IMR-90 (cell line): ENCODE results near the gene COLQ. TPM values are rescaled to one million over a fixed set of nuclear protein-coding genes. Genes with fewer than 3 reads are reported as not detected.
"Not testable (repeated sequence)": the region's sequence is repeated elsewhere in the genome, so short reads cannot be mapped to it uniquely, and the experiment has no call there.

Experiments
- ATAC-seq: fragments of 200-7000 bp; cut with Tn5 transposase; 2 replicates; pipeline ENCODE4 v1.9.1; 2020; ENCODE audit warnings: low read depth, mild to moderate bottlenecking, moderate library complexity
- BruUV-seq: library from RNA; stranded (reverse); fragments of 400-500 nt; replicated peaks from 2 replicates; lab custom pipeline; 2021; lab: Mats Ljungman, UMichigan
- CTCF ChIA-PET: fragments of 300-600 bp; formaldehyde crosslinking; extraction: SDS; loops from one replicate; lab custom pipeline; 2021; ENCODE audit warnings: antibody characterized with exemption; lab: Yijun Ruan, JAX
- POLR2A ChIA-PET: fragments of 300-600 bp; sonication (Branson Sonifier 250); formaldehyde crosslinking; loops from one replicate; lab custom pipeline; 2022; ENCODE audit warnings: antibody characterized with exemption; ENCODE audit not compliant: unreplicated experiment; lab: Charles Lee
- DNase-seq: peaks from one replicate; pipeline ENCODE4 v3.0.0; 2013
- H2AFZ ChIP-seq: replicated peaks from 2 replicates; pipeline ENCODE3; 2013; ENCODE audit warnings: low read length, mild to moderate bottlenecking; ENCODE audit not compliant: poor library complexity
- H2AK5ac ChIP-seq: 2 replicates; pipeline ENCODE4 v1.6.1; 2013; ENCODE audit warnings: low read depth, low read length, inconsistent platforms
- H2AK9ac ChIP-seq: replicated peaks from 2 replicates; pipeline ENCODE3; 2013; ENCODE audit warnings: mild to moderate bottlenecking, low read depth, low read length, moderate library complexity; ENCODE audit not compliant: poor library complexity
- H2BK120ac ChIP-seq: 2 replicates; pipeline ENCODE4 v1.6.1; 2013; ENCODE audit warnings: low read depth, low read length, inconsistent platforms
- H2BK15ac ChIP-seq: 3 replicates; pipeline ENCODE4 v1.6.1; 2013; ENCODE audit warnings: low read depth, low read length, inconsistent platforms
- H2BK20ac ChIP-seq: 2 replicates; pipeline ENCODE4 v1.6.1; 2013; ENCODE audit warnings: low read depth, mild to moderate bottlenecking, inconsistent platforms, low read length, moderate library complexity
- H2BK5ac ChIP-seq: 2 replicates; pipeline ENCODE4 v1.6.1; 2013; ENCODE audit warnings: mild to moderate bottlenecking, low read depth, low read length, inconsistent platforms; ENCODE audit not compliant: poor library complexity, severe bottlenecking
- H3K14ac ChIP-seq: replicated peaks from 2 replicates; pipeline ENCODE4 v1.6.1; 2013; ENCODE audit warnings: low read depth, low read length, inconsistent platforms
- H3K18ac ChIP-seq: 2 replicates; pipeline ENCODE4 v1.6.1; 2013; ENCODE audit warnings: low read depth, low read length, control low read depth
- H3K23ac ChIP-seq: 2 replicates; pipeline ENCODE4 v1.6.1; 2013; ENCODE audit warnings: low read depth, low read length, inconsistent platforms
- H3K27ac ChIP-seq: 2 replicates; pipeline ENCODE4 v1.5.1; 2013; ENCODE audit warnings: mild to moderate bottlenecking, control low read depth, low read length; ENCODE audit not compliant: insufficient read depth
- H3K27me3 ChIP-seq: 2 replicates; pipeline ENCODE4 v1.6.1; 2013; ENCODE audit warnings: low read length; ENCODE audit not compliant: control insufficient read depth, insufficient read depth
- H3K36me3 ChIP-seq: 2 replicates; pipeline ENCODE4 v1.6.1; 2013; ENCODE audit warnings: low read length, mixed read lengths; ENCODE audit not compliant: control insufficient read depth, insufficient read depth
- H3K4ac ChIP-seq: 2 replicates; pipeline ENCODE4 v1.6.1; 2013; ENCODE audit warnings: low read depth, low read length, inconsistent platforms
- H3K4me1 ChIP-seq: 2 replicates; pipeline ENCODE4 v1.6.1; 2013; ENCODE audit warnings: low read length, mixed read lengths; ENCODE audit not compliant: control insufficient read depth, insufficient read depth
- H3K4me2 ChIP-seq: 2 replicates; pipeline ENCODE4 v1.6.1; 2013; ENCODE audit warnings: low read depth, mild to moderate bottlenecking, control low read depth, low read length, moderate library complexity
- H3K4me3 ChIP-seq: 2 replicates; pipeline ENCODE4 v1.5.1; 2013; ENCODE audit warnings: low read depth, mild to moderate bottlenecking, control low read depth, low read length, moderate library complexity; ENCODE audit not compliant: insufficient read depth
- H3K56ac ChIP-seq: 2 replicates; pipeline ENCODE4 v1.6.1; 2013; ENCODE audit warnings: low read length, inconsistent platforms; ENCODE audit not compliant: insufficient read depth; ENCODE audit errors: extremely low read depth
- H3K79me1 ChIP-seq, 2 experiments: 2 replicates each; pipeline ENCODE4 v1.6.1; 2013; ENCODE audit warnings: low read length in 2 of 2, inconsistent platforms in 1 of 2, low read depth in 1 of 2
- H3K9ac ChIP-seq: 2 replicates; pipeline ENCODE4 v1.6.1; 2013; ENCODE audit warnings: low read depth, low read length, control low read depth
- H3K9me1 ChIP-seq: 2 replicates; pipeline ENCODE4 v1.6.1; 2013; ENCODE audit warnings: low read length, inconsistent platforms; ENCODE audit not compliant: insufficient read depth
- H3K9me3 ChIP-seq: 2 replicates; pipeline ENCODE4 v1.6.1; 2013; ENCODE audit warnings: low read length; ENCODE audit not compliant: control insufficient read depth, insufficient read depth
- H4K20me1 ChIP-seq: 2 replicates; pipeline ENCODE4 v1.6.1; 2013; ENCODE audit warnings: low read length, inconsistent platforms; ENCODE audit not compliant: insufficient read depth
- H4K5ac ChIP-seq: 2 replicates; pipeline ENCODE4 v1.6.1; 2013; ENCODE audit warnings: mild to moderate bottlenecking, low read depth, low read length, control low read depth
- H4K8ac ChIP-seq, 2 experiments: 2 replicates each; pipeline ENCODE4 v1.6.1; 2013; ENCODE audit warnings: low read depth in 2 of 2, low read length in 2 of 2, control low read depth in 1 of 2, inconsistent platforms in 1 of 2
- H4K91ac ChIP-seq: 2 replicates; pipeline ENCODE4 v1.6.1; 2013; ENCODE audit warnings: low read depth, low read length, inconsistent platforms; ENCODE audit not compliant: insufficient read depth
- BHLHE40 ChIP-seq: fragments of 150-350 bp; IDR thresholded peaks from 2 replicates; pipeline ENCODE4 v1.6.1; 2016; ENCODE audit warnings: mild to moderate bottlenecking, low read depth, low read length
- CEBPB ChIP-seq: IDR thresholded peaks from 2 replicates; pipeline ENCODE4 v1.6.1; 2012; ENCODE audit warnings: low read depth, low read length, improper control_type of control experiment
- FOS ChIP-seq: fragments of 150-350 bp; IDR thresholded peaks from 2 replicates; pipeline ENCODE4 v1.6.1; 2016; ENCODE audit warnings: low read depth, low read length
- MAZ ChIP-seq: IDR thresholded peaks from 2 replicates; pipeline ENCODE4 v1.6.1; 2012; ENCODE audit warnings: low read depth, mild to moderate bottlenecking, low read length, improper control_type of control experiment, moderate library complexity, borderline replicate concordance
- NFE2L2 ChIP-seq: fragments of 150-350 bp; IDR thresholded peaks from 2 replicates; pipeline ENCODE4 v1.6.1; 2016; ENCODE audit warnings: low read depth, mild to moderate bottlenecking, low read length
- RFX5 ChIP-seq: IDR thresholded peaks from 2 replicates; pipeline ENCODE4 v1.8.0; 2012; ENCODE audit warnings: low read depth, mild to moderate bottlenecking, low read length, moderate library complexity
- USF2 ChIP-seq: fragments of 150-350 bp; IDR thresholded peaks from 2 replicates; pipeline ENCODE4 v1.6.1; 2017; ENCODE audit warnings: mild to moderate bottlenecking, antibody characterized with exemption, low read length, low read depth
- WGBS, 2 experiments: methylation state at CpG; one replicate each; pipeline versions ENCODE4 v1.1.5 to v1.1.7; 2013; ENCODE audit warnings: missing lambda C conversion rate in 2 of 2; ENCODE audit not compliant: insufficient read length in 1 of 2; ENCODE audit errors: extremely low coverage in 2 of 2; 5-methylcytosine and 5-hydroxymethylcytosine counted together
- dilution Hi-C: fragments of 300-500 bp; cut with HindIII; formaldehyde crosslinking; loops from one replicate; pipeline ENCODE4 v1.14.3; 2018; ENCODE audit warnings: low sequenced_read_pairs; ENCODE audit not compliant: unreplicated experiment
- in situ Hi-C: fragments of 300-500 bp; cut with MboI; formaldehyde crosslinking; loops from 3 replicates; pipeline ENCODE4 v1.14.3; 2019; ENCODE audit warnings: low sequenced_read_pairs, inconsistent platforms, mixed read lengths
- intact Hi-C: fragments of 100-400 bp; cut with micrococcal nuclease; formaldehyde crosslinking; loops from 2 replicates; pipeline ENCODE4 v1.10.0; 2022
- polyA plus RNA-seq, 3 experiments: library from polyadenylated mRNA; depleted of rRNA; stranded (reverse); fragments of >200 nt; gene quantifications; 2 replicates each; pipeline ENCODE4 v1.2.3, GENCODE V29; 2012; ENCODE audit warnings: low replicate concordance in 1 of 3
- total RNA-seq: library from RNA; depleted of rRNA; stranded (reverse); fragments of >200 nt; gene quantifications from 2 replicates; pipeline ENCODE4 v1.2.3, GENCODE V29; 2012
- TF ChIP-seq, protein P1 (sequence below): fragments of 150-350 bp; IDR thresholded peaks from 2 replicates; pipeline ENCODE4 v1.6.1; 2016; ENCODE audit warnings: low read depth, mild to moderate bottlenecking, low read length, moderate library complexity, borderline replicate concordance

COLQ gene
- total and polyA plus RNA-seq, 2 of the 4 experiments (the other 2 are of a cell fraction) = 0.18 to 0.65 TPM

GRCh38 chr3:15535732-15536131 lies 14.2 kb upstream of the COLQ start:
- H2AK5ac ChIP-seq = no peak overlapping the region
- H3K23ac ChIP-seq = no peak overlapping the region
- no peak overlapping the region for H3K4me3 ChIP-seq
- H3K27ac ChIP-seq = no peak overlapping the region
- no peak overlapping the region for H4K5ac ChIP-seq
- H3K36me3 ChIP-seq = no peaks in the 10 kb centered on the region
- H2BK20ac ChIP-seq = no peak overlapping the region
- no peak overlapping the region for H4K91ac ChIP-seq
- no peak overlapping the region for H3K14ac ChIP-seq
- H3K27me3 ChIP-seq = no peaks in the 10 kb centered on the region
- intact Hi-C loops (no loop called here), dilution Hi-C loops (no loop called here), in situ Hi-C loops (no loop called here)
- POLR2A ChIA-PET = no interaction called here
- TF ChIP-seq FOS = no peak
- no peak for TF ChIP-seq NFE2L2
- no peak for TF ChIP-seq BHLHE40
- TF ChIP-seq USF2 = no peak
- TF ChIP-seq CEBPB = no peak
- TF ChIP-seq RFX5 = no peak
- TF ChIP-seq, protein P1, sequence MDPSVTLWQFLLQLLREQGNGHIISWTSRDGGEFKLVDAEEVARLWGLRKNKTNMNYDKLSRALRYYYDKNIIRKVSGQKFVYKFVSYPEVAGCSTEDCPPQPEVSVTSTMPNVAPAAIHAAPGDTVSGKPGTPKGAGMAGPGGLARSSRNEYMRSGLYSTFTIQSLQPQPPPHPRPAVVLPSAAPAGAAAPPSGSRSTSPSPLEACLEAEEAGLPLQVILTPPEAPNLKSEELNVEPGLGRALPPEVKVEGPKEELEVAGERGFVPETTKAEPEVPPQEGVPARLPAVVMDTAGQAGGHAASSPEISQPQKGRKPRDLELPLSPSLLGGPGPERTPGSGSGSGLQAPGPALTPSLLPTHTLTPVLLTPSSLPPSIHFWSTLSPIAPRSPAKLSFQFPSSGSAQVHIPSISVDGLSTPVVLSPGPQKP = no peak
- no peak for TF ChIP-seq MAZ
- peak; percentile 15 for DNase-seq
- H3K4me2 ChIP-seq = no peak overlapping the region
- H3K9ac ChIP-seq = no peak overlapping the region
- H3K9me3 ChIP-seq = no peaks in the 10 kb centered on the region
- H2AFZ ChIP-seq = no peak overlapping the region
- H2AK9ac ChIP-seq = no peak overlapping the region
- no peak overlapping the region for H2BK120ac ChIP-seq
- no peaks in the 10 kb centered on the region for H3K9me1 ChIP-seq
- no peaks in the 10 kb centered on the region for H3K79me1 ChIP-seq
- BruUV-seq = no TSS peak
- H3K18ac ChIP-seq = no peak overlapping the region
- ATAC-seq = no peak; the same call in 1 of the 2 replicates
- no peak overlapping the region for H2BK5ac ChIP-seq
- H3K56ac ChIP-seq = no peak overlapping the region
- CTCF ChIA-PET = interaction anchor here (1.2 kb wide), 1 partner anchor 9 kb away, joined by 3 read pairs; no protein-coding TSS in a partner anchor
- H4K20me1 ChIP-seq = no peaks in the 10 kb centered on the region
- H2BK15ac ChIP-seq = no peak overlapping the region
- no peak overlapping the region for H3K4ac ChIP-seq
- H4K8ac ChIP-seq = no peak overlapping the region
- H3K4me1 ChIP-seq = no peaks in the 10 kb centered on the region
- WGBS, 2 experiments = no CpG with 5 or more reads among the region's 1 CpG

GRCh38 chr3:15532614-15533013 lies 11.1 kb upstream of the COLQ start:
- H4K91ac ChIP-seq, H2BK20ac ChIP-seq, H3K4me2 ChIP-seq, H2BK120ac ChIP-seq, H4K20me1 ChIP-seq, H3K27ac ChIP-seq, H3K4me1 ChIP-seq, DNase-seq, H3K9ac ChIP-seq, H2BK15ac ChIP-seq, H4K5ac ChIP-seq, H3K27me3 ChIP-seq, H2BK5ac ChIP-seq, H3K36me3 ChIP-seq, BruUV-seq, H3K14ac ChIP-seq, in situ Hi-C loops, H2AK5ac ChIP-seq, POLR2A ChIA-PET, H2AK9ac ChIP-seq, H3K9me1 ChIP-seq, H3K4ac ChIP-seq, H3K18ac ChIP-seq, H3K23ac ChIP-seq, H3K79me1 ChIP-seq, CTCF ChIA-PET, dilution Hi-C loops, H3K4me3 ChIP-seq, H2AFZ ChIP-seq, H3K56ac ChIP-seq, H3K9me3 ChIP-seq, intact Hi-C loops, H4K8ac ChIP-seq, ATAC-seq: not testable (repeated sequence)
- no CpG with 5 or more reads among the region's 2 CpGs for WGBS, 2 experiments
